ENCODE data around the gene CACNA2D2.

Gene CACNA2D2

GRCh38 chr3:50414616-50415015 is 88.8 kb downstream of the CACNA2D2 start:
- Histone ChIP-seq H3K27ac (ENCODE audit: low read length) (no peak overlapping the region), H3K4me2 (ENCODE audit: low read depth, low read length) (no peak overlapping the region), H3K9me3 (replicated peaks; ENCODE audit: insufficient read depth, low read length) (no peaks in the 10 kb centered on the region), H4K20me1 (ENCODE audit: insufficient read depth, low read length) (no peaks in the 10 kb centered on the region), H3K27me3 (replicated peaks; ENCODE audit: insufficient read depth, low read length) (peaks cover 95% of the 10 kb centered on the region), H3F3A (ENCODE audit: insufficient read depth, low read length) (no peaks in the 10 kb centered on the region), H2AFZ (ENCODE audit: low read length) (no peak overlapping the region), H3K79me2 (ENCODE audit: low read length) (no peaks in the 10 kb centered on the region), H3K9ac (ENCODE audit: low read length) (no peak overlapping the region), H3K9me2 (replicated peaks; ENCODE audit: insufficient read depth, low read length) (no peaks in the 10 kb centered on the region), H3K4me3 (ENCODE audit: low read length) (no peak overlapping the region), H3K36me3 (replicated peaks; ENCODE audit: insufficient read depth, low read length) (no peaks in the 10 kb centered on the region), H3K4me1 (ENCODE audit: low read length) (no peaks in the 10 kb centered on the region)
- DNase-seq, result no peak
- TF ChIP-seq CTCF (IDR thresholded peaks at IDR 0.05; ENCODE audit: low read length), result no peak

- no peak overlapping the region for H3K4me2 ChIP-seq (ENCODE audit: low read depth, low read length)
- no peak overlapping the region for H2AFZ ChIP-seq (ENCODE audit: low read length)
- H3K27ac ChIP-seq (ENCODE audit: low read length), result no peak overlapping the region
Observed at GRCh38 chr3:50412231-50412754, 91.1 kb downstream of the CACNA2D2 start.

GRCh38 chr3:50411229-50411628 is 92.2 kb downstream of the CACNA2D2 start:
- no peaks in the 10 kb centered on the region for H3F3A ChIP-seq (ENCODE audit: insufficient read depth, low read length)
- H3K9me3 ChIP-seq (replicated peaks; ENCODE audit: insufficient read depth, low read length), result no peaks in the 10 kb centered on the region
- no peaks in the 10 kb centered on the region for H3K79me2 ChIP-seq (ENCODE audit: low read length)
- no peaks in the 10 kb centered on the region for H3K4me1 ChIP-seq (ENCODE audit: low read length)
- no peak overlapping the region for H2AFZ ChIP-seq (ENCODE audit: low read length)
- H3K4me3 ChIP-seq (ENCODE audit: low read length), result no peak overlapping the region
- DNase-seq, result no peak
- no peaks in the 10 kb centered on the region for H3K9me2 ChIP-seq (replicated peaks; ENCODE audit: insufficient read depth, low read length)
- H3K27me3 ChIP-seq (replicated peaks; ENCODE audit: insufficient read depth, low read length), result peaks cover 83% of the 10 kb centered on the region
- H3K9ac ChIP-seq (ENCODE audit: low read length), result no peak overlapping the region
- H3K36me3 ChIP-seq (replicated peaks; ENCODE audit: insufficient read depth, low read length), result no peaks in the 10 kb centered on the region
- H3K4me2 ChIP-seq (ENCODE audit: low read depth, low read length), result no peak overlapping the region
- TF ChIP-seq CTCF (IDR thresholded peaks at IDR 0.05; ENCODE audit: low read length) (no peak), EZH2phosphoT487 (IDR thresholded peaks at IDR 0.05; ENCODE audit: low read length) (no peak), EZH2 (optimal IDR thresholded peaks at IDR 0.05; ENCODE audit: low read depth, low read length) (no peak)
- no peaks in the 10 kb centered on the region for H4K20me1 ChIP-seq (ENCODE audit: insufficient read depth, low read length)
- no peak overlapping the region for H3K27ac ChIP-seq (ENCODE audit: low read length)

More at GRCh38 chr3:50412231-50412754, 91.1 kb downstream of the CACNA2D2 start:
- Histone ChIP-seq H3K79me2 (ENCODE audit: low read length) (no peaks in the 10 kb centered on the region), H3K9me2 (replicated peaks; ENCODE audit: insufficient read depth, low read length) (no peaks in the 10 kb centered on the region), H3K4me1 (ENCODE audit: low read length) (no peaks in the 10 kb centered on the region), H3K27me3 (replicated peaks; ENCODE audit: insufficient read depth, low read length) (peaks cover 92% of the 10 kb centered on the region), H3K36me3 (replicated peaks; ENCODE audit: insufficient read depth, low read length) (no peaks in the 10 kb centered on the region), H3K4me3 (ENCODE audit: low read length) (no peak overlapping the region), H3K9ac (ENCODE audit: low read length) (no peak overlapping the region), H4K20me1 (ENCODE audit: insufficient read depth, low read length) (no peaks in the 10 kb centered on the region), H3K9me3 (replicated peaks; ENCODE audit: insufficient read depth, low read length) (no peaks in the 10 kb centered on the region), H3F3A (ENCODE audit: insufficient read depth, low read length) (no peaks in the 10 kb centered on the region)
- TF ChIP-seq EZH2 (optimal IDR thresholded peaks at IDR 0.05; ENCODE audit: low read depth, low read length) (no peak), EZH2phosphoT487 (IDR thresholded peaks at IDR 0.05; ENCODE audit: low read length) (no peak), CTCF (IDR thresholded peaks at IDR 0.05; ENCODE audit: low read length) (no peak)
- DNase-seq, result no peak
